Measurements from ENCODE around the gene SUPT5H. TPM values are rescaled to one million over a fixed set of nuclear protein-coding genes. Genes with fewer than 3 reads are reported as not detected.

Gene SUPT5H
- total and polyA plus RNA-seq, 2 of the 13 experiments (the other 11 are each of a cell fraction or from before 2014, with no cell fraction given) = 48.2 to 51.7 TPM

- TF ChIP-seq ZEB1 (IDR thresholded peaks at IDR 0.05; ENCODE audit: insufficient replicate concordance, low read depth) (peak; percentile 78), ZNF607 (CRISPR knock-in tag; IDR thresholded peaks at IDR 0.05; ENCODE audit: borderline replicate concordance) (peak; percentile 69; the same call in 1 of the 2 replicates), ZNF331 (CRISPR knock-in tag; IDR thresholded peaks at IDR 0.05) (peak; percentile 30; the same call in 1 of the 2 replicates), GLI4 (CRISPR knock-in tag; IDR thresholded peaks at IDR 0.05; ENCODE audit: borderline replicate concordance) (no peak), HDAC1 (CRISPR knock-in tag; IDR thresholded peaks at IDR 0.05) (peak; percentile 17; the same call in 1 of the 2 replicates), CBX1 (IDR thresholded peaks at IDR 0.05; ENCODE audit: low read depth) (peak; percentile 98), IRF9 (CRISPR knock-in tag; IDR thresholded peaks at IDR 0.05; ENCODE audit: borderline replicate concordance) (no peak), SRF (IDR thresholded peaks at IDR 0.05; ENCODE audit: low read depth, low read length) (peak; percentile 99), ZNF251 (CRISPR knock-in tag; IDR thresholded peaks at IDR 0.05) (no peak), HNF1A (IDR thresholded peaks at IDR 0.05; ENCODE audit: low read depth) (0 out of 2 replicates have a peak, but pooled peaks have one; percentile 36), HNF1A (CRISPR knock-in tag; IDR thresholded peaks at IDR 0.05; ENCODE audit: borderline replicate concordance) (peak; percentile 69; the same call in 1 of the 2 replicates), ZBTB42 (CRISPR knock-in tag; IDR thresholded peaks at IDR 0.05) (peak; percentile 84; the same call in 1 of the 2 replicates), SKI (IDR thresholded peaks at IDR 0.05; ENCODE audit: partially characterized antibody) (peak; percentile 42), ARID4A (CRISPR knock-in tag; IDR thresholded peaks at IDR 0.05; ENCODE audit: borderline replicate concordance) (peak; percentile 66; the same call in 1 of the 2 replicates), MEIS2 (CRISPR knock-in tag; IDR thresholded peaks at IDR 0.05) (peak; percentile 53; the same call in 1 of the 2 replicates), CEBPG (CRISPR knock-in tag; IDR thresholded peaks at IDR 0.05) (peak; percentile 97), MZF1 (CRISPR knock-in tag; IDR thresholded peaks at IDR 0.05; ENCODE audit: borderline replicate concordance) (no peak), ZNF430 (CRISPR knock-in tag; IDR thresholded peaks at IDR 0.05) (0 out of 2 replicates have a peak, but pooled peaks have one; percentile 14), CBX5 (CRISPR knock-in tag; IDR thresholded peaks at IDR 0.05; ENCODE audit: borderline replicate concordance) (peak; percentile 63; the same call in 1 of the 2 replicates), YEATS2 (CRISPR knock-in tag; IDR thresholded peaks at IDR 0.05; ENCODE audit: borderline replicate concordance) (peak; percentile 65; the same call in 1 of the 2 replicates)
Measured at GRCh38 chr19:39412100-39412866, 33.1 kb upstream of the SUPT5H start, which contains the start of gene PLEKHG2 (continued).
